Measurements from ENCODE around the gene KDR. TPM values are rescaled to one million over a fixed set of nuclear protein-coding genes. Genes with fewer than 3 reads are reported as not detected.

Gene KDR
- total RNA-seq, 1 experiment from 2014 or later, result 0.52 TPM

DNA sequence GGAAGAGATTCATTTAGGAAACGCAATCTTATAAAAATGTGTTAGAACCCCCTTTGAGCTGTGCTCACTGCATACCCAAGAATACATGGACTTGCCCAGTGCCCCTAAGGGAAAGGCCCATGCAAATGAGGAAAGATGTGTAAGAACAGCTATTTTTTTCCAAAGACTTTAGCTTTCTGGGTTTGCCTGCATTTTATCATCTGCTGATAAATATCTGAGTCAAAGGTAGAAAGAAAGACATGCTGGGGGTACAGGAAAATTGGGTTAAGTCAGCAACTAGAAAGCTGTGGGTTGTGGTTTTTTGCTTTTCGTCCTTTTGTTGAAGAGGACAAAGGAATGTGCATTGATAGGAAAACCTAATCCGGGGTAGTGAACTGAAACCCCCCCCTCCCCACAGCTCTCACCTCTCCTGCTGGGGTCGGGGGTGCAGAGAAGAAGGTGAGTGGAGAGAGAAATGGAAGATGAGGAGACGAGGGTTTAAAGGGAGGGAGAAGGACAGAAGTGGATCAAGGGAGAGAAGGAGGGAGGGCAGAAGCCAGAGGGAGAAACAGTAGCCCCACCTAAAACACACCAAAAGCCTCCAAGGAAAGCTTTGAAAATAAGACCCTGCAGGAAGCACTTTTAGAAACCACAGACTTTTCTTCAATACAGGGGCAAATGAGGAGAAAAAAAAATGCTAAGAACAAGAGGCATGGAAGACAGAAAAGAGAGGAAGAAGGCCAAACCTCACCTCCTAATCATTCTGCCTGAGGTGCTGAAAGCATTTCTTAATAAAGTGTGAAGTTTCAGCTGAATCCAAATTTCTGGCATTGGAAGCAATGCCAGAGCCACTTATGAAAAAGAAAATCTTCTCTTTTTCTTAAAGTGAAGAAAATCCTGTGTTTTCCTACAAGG, 49.3 kb downstream of the KDR start:
- no peaks in the 10 kb centered on the region for H3K36me3 ChIP-seq (ENCODE audit: control insufficient read depth in 1 of 2, insufficient read depth in 2 of 2, low read length in 2 of 2)
- H3K9me3 ChIP-seq (ENCODE audit: control insufficient read depth in 1 of 2, insufficient read depth in 1 of 2, low read depth in 1 of 2, low read length in 2 of 2), result no peaks in the 10 kb centered on the region
- BruUV-seq (replicated peaks), result no TSS peak
- no peak overlapping the region for H3K4me2 ChIP-seq (ENCODE audit: low read length)
- H3K9me2 ChIP-seq (ENCODE audit: insufficient read depth), result no peaks in the 10 kb centered on the region
- ChIA-PET CTCF (no interaction called here), POLR2A (no interaction called here), RAD21 (ENCODE audit: low non-redundant PET in 1 of 2, low total read pairs in 2 of 2, uncharacterized antibody in 2 of 2, unreplicated experiment in 2 of 2) (no interaction called here)
- no peak overlapping the region for H3K27ac ChIP-seq (ENCODE audit: low read depth, low read length)
- no peaks in the 10 kb centered on the region for H4K20me1 ChIP-seq (ENCODE audit: insufficient read depth)
- 0 out of 2 replicates have a peak, but pooled peaks cover 9% of the 10 kb centered on the region for H3K27me3 ChIP-seq (ENCODE audit: insufficient read depth, low read length)
- no peak overlapping the region for H3K9ac ChIP-seq (ENCODE audit: low read length)
- no peaks in the 10 kb centered on the region for H3K79me2 ChIP-seq (ENCODE audit: insufficient read depth, low read length)
- H3K4me1 ChIP-seq (ENCODE audit: control insufficient read depth in 1 of 2, insufficient read depth in 2 of 2, low read length in 2 of 2), result peaks cover 0 to 7% of the 10 kb centered on the region in 2 experiments; a peak in 2 of 4 replicates
- no peak overlapping the region for H2AFZ ChIP-seq (ENCODE audit: low read depth, low read length, poor library complexity, severe bottlenecking)
- intact Hi-C loops (cut with micrococcal nuclease), result no loop called here
- no peak overlapping the region for H3K4me3 ChIP-seq (replicated peaks in 1 of 2; ENCODE audit: low read depth in 1 of 2, low read length in 2 of 2)
- ATAC-seq (no peak), DNase-seq (ENCODE audit: low read depth, low spot score) (no peak)
- TF ChIP-seq MAX (IDR thresholded peaks at IDR 0.05), result no peak
- TF ChIP-seq YY1 (IDR thresholded peaks at IDR 0.05; ENCODE audit: extremely low read depth, insufficient replicate concordance, low read depth, low read length), result no peak
- TF ChIP-seq, protein P1, sequence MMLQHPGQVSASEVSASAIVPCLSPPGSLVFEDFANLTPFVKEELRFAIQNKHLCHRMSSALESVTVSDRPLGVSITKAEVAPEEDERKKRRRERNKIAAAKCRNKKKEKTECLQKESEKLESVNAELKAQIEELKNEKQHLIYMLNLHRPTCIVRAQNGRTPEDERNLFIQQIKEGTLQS (IDR thresholded peaks at IDR 0.05), result no peak
- no peak for TF ChIP-seq EGR1 (IDR thresholded peaks at IDR 0.05; ENCODE audit: low read depth)
- no peak for TF ChIP-seq TCF7L2 (IDR thresholded peaks at IDR 0.05; ENCODE audit: borderline replicate concordance, extremely low read depth, insufficient read depth, insufficient read length)
- TF ChIP-seq EZH2phosphoT487 (IDR thresholded peaks at IDR 0.05; ENCODE audit: borderline replicate concordance), result no peak
- TF ChIP-seq ELF1 (IDR thresholded peaks at IDR 0.05; ENCODE audit: borderline replicate concordance, low read depth), result no peak
- no peak for TF ChIP-seq REST (IDR thresholded peaks at IDR 0.05; ENCODE audit: low read depth)
- TF ChIP-seq SRF (IDR thresholded peaks at IDR 0.05; ENCODE audit: low read depth), result no peak
- TF ChIP-seq POLR2AphosphoS5 (IDR thresholded peaks at IDR 0.05; ENCODE audit: low read depth, low read length), result no peak
- no peak for TF ChIP-seq CEBPB (IDR thresholded peaks at IDR 0.05; ENCODE audit: low read depth)
- TF ChIP-seq CBX3 (IDR thresholded peaks at IDR 0.05; ENCODE audit: low read depth), result no peak
- TF ChIP-seq, protein P2, sequence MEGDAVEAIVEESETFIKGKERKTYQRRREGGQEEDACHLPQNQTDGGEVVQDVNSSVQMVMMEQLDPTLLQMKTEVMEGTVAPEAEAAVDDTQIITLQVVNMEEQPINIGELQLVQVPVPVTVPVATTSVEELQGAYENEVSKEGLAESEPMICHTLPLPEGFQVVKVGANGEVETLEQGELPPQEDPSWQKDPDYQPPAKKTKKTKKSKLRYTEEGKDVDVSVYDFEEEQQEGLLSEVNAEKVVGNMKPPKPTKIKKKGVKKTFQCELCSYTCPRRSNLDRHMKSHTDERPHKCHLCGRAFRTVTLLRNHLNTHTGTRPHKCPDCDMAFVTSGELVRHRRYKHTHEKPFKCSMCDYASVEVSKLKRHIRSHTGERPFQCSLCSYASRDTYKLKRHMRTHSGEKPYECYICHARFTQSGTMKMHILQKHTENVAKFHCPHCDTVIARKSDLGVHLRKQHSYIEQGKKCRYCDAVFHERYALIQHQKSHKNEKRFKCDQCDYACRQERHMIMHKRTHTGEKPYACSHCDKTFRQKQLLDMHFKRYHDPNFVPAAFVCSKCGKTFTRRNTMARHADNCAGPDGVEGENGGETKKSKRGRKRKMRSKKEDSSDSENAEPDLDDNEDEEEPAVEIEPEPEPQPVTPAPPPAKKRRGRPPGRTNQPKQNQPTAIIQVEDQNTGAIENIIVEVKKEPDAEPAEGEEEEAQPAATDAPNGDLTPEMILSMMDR (IDR thresholded peaks at IDR 0.05 in 2 of 3, conservative IDR thresholded peaks at IDR 0.05 in 1 of 3; ENCODE audit: borderline replicate concordance in 1 of 3, insufficient read depth in 1 of 3, low read depth in 2 of 3, low read length in 2 of 3), result no peak
- TF ChIP-seq FOSL1 (IDR thresholded peaks at IDR 0.05; ENCODE audit: low read depth), result no peak
- TF ChIP-seq SIN3A (IDR thresholded peaks at IDR 0.05; ENCODE audit: low read depth), result no peak
- TF ChIP-seq ZBTB33 (IDR thresholded peaks at IDR 0.05; ENCODE audit: extremely low read depth, insufficient replicate concordance, low read length), result no peak
- TF ChIP-seq RAD21 (IDR thresholded peaks at IDR 0.05; ENCODE audit: low read depth), result no peak
- TF ChIP-seq POLR2A (IDR thresholded peaks at IDR 0.05; ENCODE audit: borderline replicate concordance, extremely low read depth, insufficient read depth, insufficient read length), result no peak
- no peak for TF ChIP-seq EZH2 (IDR thresholded peaks at IDR 0.05)

All from HCT116 (cell line).